ENCODE data around the gene IPPK. TPM values are rescaled to one million over a fixed set of nuclear protein-coding genes. Genes with fewer than 3 reads are reported as not detected.

Gene IPPK
- total and polyA plus RNA-seq, 8 donors: 1.9 to 6.5 (median 3.1) TPM

- no peaks in the 10 kb centered on the region for H3K36me3 ChIP-seq
- no peaks in the 10 kb centered on the region for H3K9me3 ChIP-seq
- TF ChIP-seq CTCF (IDR thresholded peaks at IDR 0.05): no peak
- no peak for ATAC-seq
- intact Hi-C loops (cut with DNase I): no loop called here
- H3K27me3 ChIP-seq: no peaks in the 10 kb centered on the region
- no peak for FAIRE-seq
- no peak overlapping the region for H3K4me3 ChIP-seq
- WGBS, 2 donors: 78 to 92% methylated on average over 5 of the region's 5 CpGs
- no peak overlapping the region for H3K27ac ChIP-seq
- no peak for DNase-seq
- H3K4me1 ChIP-seq: peaks cover 0 to 9% (median 0%) of the 10 kb centered on the region in 3 donors
Measured at GRCh38 chr9:92603100-92603499, 66.8 kb downstream of the IPPK start.

GRCh38 chr9:92602413-92602812, 67.5 kb downstream of the IPPK start:
- no peaks in the 10 kb centered on the region for H3K9me3 ChIP-seq
- DNase-seq: no peak
- FAIRE-seq: no peak
- H3K4me3 ChIP-seq: no peak overlapping the region
- H3K36me3 ChIP-seq: no peaks in the 10 kb centered on the region
- no peak overlapping the region for H3K27ac ChIP-seq
- TF ChIP-seq CTCF (IDR thresholded peaks at IDR 0.05): no peak
- no peaks in the 10 kb centered on the region for H3K27me3 ChIP-seq
- intact Hi-C loops (cut with DNase I): no loop called here
- peaks cover 0 to 3% (median 0%) of the 10 kb centered on the region in 3 donors for H3K4me1 ChIP-seq
- 89 to 92% methylated on average over 10 of the region's 10 CpGs for WGBS, 2 donors
- ATAC-seq: no peak

GRCh38 chr9:92601451-92601850, 68.5 kb downstream of the IPPK start:
- Histone ChIP-seq H3K27me3 (no peaks in the 10 kb centered on the region), H3K27ac (peak overlapping the region in 1 of 4 donors; percentile 36), H3K36me3 (no peaks in the 10 kb centered on the region), H3K9me3 (no peaks in the 10 kb centered on the region), H3K4me3 (no peak overlapping the region), H3K4me1 (no peaks in the 10 kb centered on the region)
- WGBS, 2 donors: 79 to 83% methylated on average over 12 of the region's 12 CpGs
- no peak for ATAC-seq
- no peak for DNase-seq
- intact Hi-C loops (cut with DNase I): no loop called here
- no peak for TF ChIP-seq CTCF (IDR thresholded peaks at IDR 0.05)
- FAIRE-seq: no peak

- Histone ChIP-seq H3K27ac (peak overlapping the region in 2 of 4 donors; percentile 36 to 37), H3K9me3 (no peaks in the 10 kb centered on the region), H3K27me3 (no peaks in the 10 kb centered on the region), H3K4me3 (no peak overlapping the region), H3K36me3 (no peaks in the 10 kb centered on the region), H3K4me1 (no peaks in the 10 kb centered on the region)
- no peak for FAIRE-seq
- intact Hi-C loops (cut with DNase I): no loop called here
- WGBS, 2 donors: 65% methylated on average over 12 of the region's 12 CpGs
- no peak for DNase-seq
- peak in 3 of 4 donors; percentile 62 to 73 (median 69) for ATAC-seq
- no peak for TF ChIP-seq CTCF (IDR thresholded peaks at IDR 0.05)
Measured at GRCh38 chr9:92600462-92601261, 69.3 kb downstream of the IPPK start.

- intact Hi-C loops (cut with DNase I): no loop called here
- Histone ChIP-seq H3K4me1 (no peaks in the 10 kb centered on the region), H3K36me3 (no peaks in the 10 kb centered on the region), H3K4me3 (no peak overlapping the region), H3K27ac (no peak overlapping the region), H3K9me3 (no peaks in the 10 kb centered on the region), H3K27me3 (no peaks in the 10 kb centered on the region)
- DNase-seq: no peak
- no peak for TF ChIP-seq CTCF (IDR thresholded peaks at IDR 0.05)
- no peak for FAIRE-seq
- ATAC-seq: no peak
- 72 to 79% methylated on average over 4 of the region's 4 CpGs for WGBS, 2 donors
Measured at GRCh38 chr9:92599938-92600461, 69.9 kb downstream of the IPPK start.
